Spleen (tissue), 7 donors: ENCODE results near the gene KCNJ3.

Experiments
- POLR2A ChIP-seq, 3 donors: fragments of 450-650 bp; IDR thresholded peaks; one replicate each; pipeline ENCODE4 v1.5.1; 2017; ENCODE audit warnings: antibody characterized with exemption in 3 of 3, mild to moderate bottlenecking in 1 of 3
- TF ChIP-seq, protein P1 (sequence below), 11 experiments: fragments of 200-600 bp in 7 of 11; fragments of 450-650 bp in 4 of 11; sonication (generic) in 4 of 11; IDR thresholded peaks in 8 of 11; conservative IDR thresholded peaks in 3 of 11; 1 replicate in 7 of 11; 2 replicates in 4 of 11; pipeline versions ENCODE4 v1.4.0 to v1.8.0; 2016 to 2021; ENCODE audit warnings: antibody characterized with exemption in 11 of 11, inconsistent platforms in 4 of 11, mild to moderate bottlenecking in 1 of 11
- donor health status: DM: no; HTN: no; CAD: no; lungs with moderate emphysema.
- donor health status: DM: no; HTN: no; CAD: no.
- donor health status: DM: no; HTN: no; CAD: no.

DNA sequence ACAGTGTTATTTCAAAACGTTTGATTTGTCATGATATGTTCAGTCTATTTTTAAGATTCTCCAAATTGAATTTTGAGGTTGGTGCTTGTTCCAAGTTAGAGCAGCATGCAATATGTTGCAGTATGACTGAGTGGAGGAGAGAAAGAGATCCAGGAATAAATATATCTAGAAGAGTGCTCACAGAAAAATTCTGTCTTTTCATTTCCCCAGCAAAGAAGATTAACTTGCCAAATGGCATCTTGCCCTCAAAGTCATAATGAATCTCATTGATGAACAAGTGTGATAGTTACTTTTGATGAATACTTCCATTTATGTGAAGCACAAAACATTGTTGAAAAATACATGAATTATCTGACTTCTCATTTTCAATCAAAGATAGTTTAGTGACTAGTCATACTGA is 95.9 kb downstream of the KCNJ3 start:
- TF ChIP-seq, protein P1, sequence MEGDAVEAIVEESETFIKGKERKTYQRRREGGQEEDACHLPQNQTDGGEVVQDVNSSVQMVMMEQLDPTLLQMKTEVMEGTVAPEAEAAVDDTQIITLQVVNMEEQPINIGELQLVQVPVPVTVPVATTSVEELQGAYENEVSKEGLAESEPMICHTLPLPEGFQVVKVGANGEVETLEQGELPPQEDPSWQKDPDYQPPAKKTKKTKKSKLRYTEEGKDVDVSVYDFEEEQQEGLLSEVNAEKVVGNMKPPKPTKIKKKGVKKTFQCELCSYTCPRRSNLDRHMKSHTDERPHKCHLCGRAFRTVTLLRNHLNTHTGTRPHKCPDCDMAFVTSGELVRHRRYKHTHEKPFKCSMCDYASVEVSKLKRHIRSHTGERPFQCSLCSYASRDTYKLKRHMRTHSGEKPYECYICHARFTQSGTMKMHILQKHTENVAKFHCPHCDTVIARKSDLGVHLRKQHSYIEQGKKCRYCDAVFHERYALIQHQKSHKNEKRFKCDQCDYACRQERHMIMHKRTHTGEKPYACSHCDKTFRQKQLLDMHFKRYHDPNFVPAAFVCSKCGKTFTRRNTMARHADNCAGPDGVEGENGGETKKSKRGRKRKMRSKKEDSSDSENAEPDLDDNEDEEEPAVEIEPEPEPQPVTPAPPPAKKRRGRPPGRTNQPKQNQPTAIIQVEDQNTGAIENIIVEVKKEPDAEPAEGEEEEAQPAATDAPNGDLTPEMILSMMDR (IDR thresholded peaks at IDR 0.05 in 8 of 11, conservative IDR thresholded peaks at IDR 0.05 in 3 of 11), result no peak
- no peak for TF ChIP-seq POLR2A (IDR thresholded peaks at IDR 0.05)
